ENCODE results near the gene MYOM3. TPM values are rescaled to one million over a fixed set of nuclear protein-coding genes. Genes with fewer than 3 reads are reported as not detected.

MYOM3 gene
- polyA plus RNA-seq, 1 donor (not counting 4 experiments of a cell fraction or from before 2014, with no cell fraction given): 0.49 TPM

- TF ChIP-seq EZH2 (IDR thresholded peaks at IDR 0.05; ENCODE audit: low read length) (no peak), CTCF (optimal IDR thresholded peaks at IDR 0.05 in 1 of 3, IDR thresholded peaks at IDR 0.05 in 1 of 3, conservative IDR thresholded peaks at IDR 0.05 in 1 of 3; ENCODE audit: extremely low read depth in 1 of 3, insufficient read depth in 2 of 3, low read length in 3 of 3) (no peak)
- DNase-seq (ENCODE audit: low read depth, low spot score) (no peak), FAIRE-seq (no peak)
- Histone ChIP-seq H3K27me3 (ENCODE audit: control insufficient read depth, extremely low read depth, insufficient read depth, low read length) (no peaks in the 10 kb centered on the region), H2AFZ (ENCODE audit: control insufficient read depth, low read length) (no peak overlapping the region), H3K4me2 (ENCODE audit: control insufficient read depth, extremely low read depth, insufficient read depth, low read depth, low read length) (no peak overlapping the region), H3K9me1 (ENCODE audit: control insufficient read depth, extremely low read depth, insufficient read depth, low read length) (no peaks in the 10 kb centered on the region), H3K27ac (ENCODE audit: control insufficient read depth, insufficient read depth, low read length) (no peak overlapping the region), H3K9me3 (ENCODE audit: control insufficient read depth, low read depth, low read length) (no peaks in the 10 kb centered on the region), H3K79me2 (ENCODE audit: control insufficient read depth, insufficient read depth, low read length) (no peaks in the 10 kb centered on the region), H3K4me1 (ENCODE audit: control insufficient read depth, extremely low read depth, insufficient read depth, low read length) (peaks cover 6% of the 10 kb centered on the region), H3K36me3 (ENCODE audit: control insufficient read depth in 2 of 2, extremely low read depth in 1 of 2, insufficient read depth in 2 of 2, low read length in 2 of 2) (no peaks in the 10 kb centered on the region), H3K4me3 (ENCODE audit: control insufficient read depth in 2 of 3, extremely low read depth in 1 of 3, insufficient read depth in 2 of 3, low read depth in 1 of 3, low read length in 3 of 3) (no peak overlapping the region), H3K9ac (ENCODE audit: control insufficient read depth, extremely low read depth, insufficient read depth, low read length) (no peak overlapping the region), H4K20me1 (ENCODE audit: control insufficient read depth, extremely low read depth, insufficient read depth, low read length) (no peaks in the 10 kb centered on the region)
- dilution Hi-C loops (cut with MboI; ENCODE audit: extremely low pct_ligation_motif_present, low sequenced_read_pairs): no loop called here
Observed at GRCh38 chr1:24093732-24094131, 18.2 kb downstream of the MYOM3 start.

- H3K9me3 ChIP-seq (ENCODE audit: control insufficient read depth, low read depth, low read length): no peaks in the 10 kb centered on the region
- FAIRE-seq: no peak
- no peaks in the 10 kb centered on the region for H3K79me2 ChIP-seq (ENCODE audit: control insufficient read depth, insufficient read depth, low read length)
- H3K4me1 ChIP-seq (ENCODE audit: control insufficient read depth, extremely low read depth, insufficient read depth, low read length): peaks cover 6% of the 10 kb centered on the region
- H3K4me2 ChIP-seq (ENCODE audit: control insufficient read depth, extremely low read depth, insufficient read depth, low read depth, low read length): no peak overlapping the region
- TF ChIP-seq EZH2 (IDR thresholded peaks at IDR 0.05; ENCODE audit: low read length): no peak
- TF ChIP-seq CTCF (optimal IDR thresholded peaks at IDR 0.05 in 1 of 3, IDR thresholded peaks at IDR 0.05 in 1 of 3, conservative IDR thresholded peaks at IDR 0.05 in 1 of 3; ENCODE audit: extremely low read depth in 1 of 3, insufficient read depth in 2 of 3, low read length in 3 of 3): no peak
- dilution Hi-C loops (cut with MboI; ENCODE audit: extremely low pct_ligation_motif_present, low sequenced_read_pairs): no loop called here
- no peak overlapping the region for H3K4me3 ChIP-seq (ENCODE audit: control insufficient read depth in 2 of 3, extremely low read depth in 1 of 3, insufficient read depth in 2 of 3, low read depth in 1 of 3, low read length in 3 of 3)
- no peak overlapping the region for H3K27ac ChIP-seq (ENCODE audit: control insufficient read depth, insufficient read depth, low read length)
- H4K20me1 ChIP-seq (ENCODE audit: control insufficient read depth, extremely low read depth, insufficient read depth, low read length): no peaks in the 10 kb centered on the region
- H3K27me3 ChIP-seq (ENCODE audit: control insufficient read depth, extremely low read depth, insufficient read depth, low read length): peaks cover 4% of the 10 kb centered on the region
- no peaks in the 10 kb centered on the region for H3K9me1 ChIP-seq (ENCODE audit: control insufficient read depth, extremely low read depth, insufficient read depth, low read length)
- H3K36me3 ChIP-seq (ENCODE audit: control insufficient read depth in 2 of 2, extremely low read depth in 1 of 2, insufficient read depth in 2 of 2, low read length in 2 of 2): no peaks in the 10 kb centered on the region
- no peak overlapping the region for H2AFZ ChIP-seq (ENCODE audit: control insufficient read depth, low read length)
- no peak for DNase-seq (ENCODE audit: low read depth, low spot score)
- no peak overlapping the region for H3K9ac ChIP-seq (ENCODE audit: control insufficient read depth, extremely low read depth, insufficient read depth, low read length)
Observed at GRCh38 chr1:24092979-24093378, 19.0 kb downstream of the MYOM3 start.
